ENCODE data around the gene TNFAIP2.

GRCh38 chr14:103155010-103155409 is 31.7 kb downstream of the TNFAIP2 start:
- TF ChIP-seq CTCF (IDR thresholded peaks at IDR 0.05) (no peak), POLR2A (IDR thresholded peaks at IDR 0.05) (no peak)

Data from ovary (tissue), 3 donors.